B cell (primary cell): ENCODE results near the gene PTPRQ. TPM values are rescaled to one million over a fixed set of nuclear protein-coding genes. Genes with fewer than 3 reads are reported as not detected.

Experiments
- ATAC-seq: fragments of 200-7000 bp; cut with Tn5 transposase; one replicate; pipeline ENCODE4 v1.10.0; 2021; ENCODE audit warnings: low read depth, mild to moderate bottlenecking, moderate number of reproducible peaks, moderate library complexity
- CTCF ChIA-PET: fragments of 350-600 bp; sonication (Branson Sonifier 250); formaldehyde crosslinking; loops from one replicate; lab custom pipeline; 2021; ENCODE audit warnings: antibody characterized with exemption, inconsistent platforms; lab: Charles Lee
- POLR2A ChIA-PET: fragments of 350-600 bp; sonication (Branson Sonifier 250); formaldehyde crosslinking; loops from one replicate; lab custom pipeline; 2021; ENCODE audit warnings: antibody characterized with exemption; lab: Charles Lee
- DNase-seq: peaks from one replicate; pipeline ENCODE4 v3.0.0; 2013
- H2AFZ ChIP-seq: 2 replicates; pipeline ENCODE4 v1.6.1; 2012; ENCODE audit warnings: mild to moderate bottlenecking, low read depth, low read length; ENCODE audit not compliant: insufficient read depth, poor library complexity, severe bottlenecking
- H3K27ac ChIP-seq, 2 donors: 1 replicate in 1 of 2; 2 replicates in 1 of 2; pipeline ENCODE4 v1.5.1; 2012 to 2013; ENCODE audit warnings: low read length in 2 of 2, mild to moderate bottlenecking in 2 of 2, moderate library complexity in 1 of 2
- H3K27me3 ChIP-seq, 4 experiments: fragments of 200-600 bp in 1 of 4; sonication (generic) in 1 of 4; replicated peaks in 1 of 4; 1 replicate in 2 of 4; 2 replicates in 2 of 4; pipeline versions ENCODE4 v1.6.1 to v1.7.0; 2013 to 2016; ENCODE audit warnings: low read length in 3 of 4, mild to moderate bottlenecking in 2 of 4, mixed read lengths in 1 of 4, moderate library complexity in 1 of 4; ENCODE audit not compliant: insufficient read depth in 4 of 4, control insufficient read depth in 3 of 4; ENCODE audit errors: control extremely low read depth in 1 of 4
- H3K36me3 ChIP-seq, 2 experiments: replicated peaks in 1 of 2; 1 replicate in 1 of 2; 2 replicates in 1 of 2; pipeline versions ENCODE4 v1.6.1 to v1.7.1; 2013; ENCODE audit warnings: low read length in 1 of 2; ENCODE audit not compliant: insufficient read depth in 2 of 2, control insufficient read depth in 1 of 2; ENCODE audit errors: control extremely low read depth in 1 of 2, extremely low read depth in 1 of 2
- H3K4me1 ChIP-seq, 2 donors: fragments of 200-600 bp in 1 of 2; sonication (generic) in 1 of 2; 1 replicate in 1 of 2; 2 replicates in 1 of 2; pipeline versions ENCODE4 v1.5.1 to v1.6.1; 2013 to 2017; ENCODE audit warnings: low read length in 2 of 2; ENCODE audit not compliant: control insufficient read depth in 2 of 2, insufficient read depth in 2 of 2
- H3K4me2 ChIP-seq: replicated peaks from 2 replicates; pipeline ENCODE3; 2012; ENCODE audit warnings: mild to moderate bottlenecking, low read depth, low read length; ENCODE audit not compliant: poor library complexity, severe bottlenecking
- H3K4me3 ChIP-seq, 5 experiments: fragments of 200-600 bp in 1 of 5; sonication (generic) in 1 of 5; 1 replicate in 3 of 5; 2 replicates in 2 of 5; pipeline versions ENCODE4 v1.5.1 to v1.7.0; 2011 to 2016; ENCODE audit warnings: low read length in 4 of 5, mild to moderate bottlenecking in 4 of 5, low read depth in 2 of 5, control low read depth in 1 of 5, moderate library complexity in 1 of 5; ENCODE audit not compliant: insufficient read depth in 1 of 5; ENCODE audit errors: control extremely low read depth in 1 of 5, extremely low read depth in 1 of 5
- H3K79me2 ChIP-seq: fragments of 200-600 bp; sonication (generic); one replicate; pipeline ENCODE4 v1.6.0; 2016; ENCODE audit warnings: low read length; ENCODE audit not compliant: control insufficient read depth, insufficient read depth
- H3K9ac ChIP-seq: fragments of 200-600 bp; sonication (generic); 2 replicates; pipeline ENCODE4 v1.6.1; 2017; ENCODE audit warnings: mild to moderate bottlenecking, low read length, moderate library complexity
- H3K9me3 ChIP-seq, 3 donors: one replicate each; pipeline versions ENCODE4 v1.6.1 to v1.7.1; 2013; ENCODE audit warnings: low read length in 2 of 3; ENCODE audit not compliant: control insufficient read depth in 2 of 3, insufficient read depth in 1 of 3; ENCODE audit errors: control extremely low read depth in 1 of 3
- H4K20me1 ChIP-seq: 2 replicates; pipeline ENCODE4 v1.6.0; 2012; ENCODE audit warnings: mild to moderate bottlenecking, low read length; ENCODE audit not compliant: insufficient read depth, control insufficient read depth, poor library complexity, severe bottlenecking
- H3K27ac Mint-ChIP-seq: one replicate; pipeline ENCODE4 v1.8.0; 2021; ENCODE audit warnings: mixed read lengths
- H3K27me3 Mint-ChIP-seq: one replicate; pipeline ENCODE4 v1.8.0; 2021; ENCODE audit warnings: mixed read lengths
- H3K4me1 Mint-ChIP-seq: one replicate; pipeline ENCODE4 v1.8.0; 2021; ENCODE audit warnings: mixed read lengths
- H3K4me3 Mint-ChIP-seq: one replicate; pipeline ENCODE4 v1.8.0; 2021; ENCODE audit warnings: mixed read lengths
- H3K9me3 Mint-ChIP-seq: one replicate; pipeline ENCODE4 v1.8.0; 2022; ENCODE audit warnings: mixed read lengths; ENCODE audit not compliant: insufficient read depth
- CTCF ChIP-seq: fragments of 200-600 bp; IDR thresholded peaks from one replicate; pipeline ENCODE4 v1.8.0; 2022; ENCODE audit warnings: antibody characterized with exemption, mild to moderate bottlenecking
- EZH2 ChIP-seq: IDR thresholded peaks from 2 replicates; pipeline ENCODE4 v1.6.1; 2012; ENCODE audit warnings: borderline replicate concordance, low read depth, mild to moderate bottlenecking, moderate library complexity, low read length; ENCODE audit not compliant: insufficient read depth, poor library complexity, severe bottlenecking
- WGBS: methylation state at CpG from one replicate; pipeline ENCODE4 v1.1.5; 2013; ENCODE audit warnings: missing lambda C conversion rate; ENCODE audit not compliant: insufficient coverage; 5-methylcytosine and 5-hydroxymethylcytosine counted together
- intact Hi-C: fragments of 100-400 bp; cut with micrococcal nuclease; formaldehyde crosslinking; loops from one replicate; pipeline ENCODE4 v1.10.0; 2022
- polyA plus RNA-seq: library from polyadenylated mRNA; depleted of rRNA; stranded (reverse); fragments of >200 nt; gene quantifications from 2 replicates; pipeline ENCODE4 v1.2.3, GENCODE V29; 2012
- total RNA-seq, 2 donors: library from RNA; stranded (reverse); fragments of 120-200 nt in 1 of 2; gene quantifications; 1 replicate in 1 of 2; 2 replicates in 1 of 2; pipeline versions ENCODE4 v1.2.3 to v1.2.4, GENCODE V29; 2013 to 2022

PTPRQ gene
- total and polyA plus RNA-seq, 2 donors (not counting 1 experiment from before 2014, with no cell fraction given) = not detected

- CTCF ChIA-PET = no interaction called here
- Mint-ChIP-seq H3K9me3 (peaks cover 6% of the 10 kb centered on the region), H3K27me3 (no peaks in the 10 kb centered on the region), H3K4me3 (no peak overlapping the region), H3K27ac (no peak overlapping the region), H3K4me1 (no peaks in the 10 kb centered on the region)
- POLR2A ChIA-PET = no interaction called here
- no peaks in the 10 kb centered on the region for H3K27me3 ChIP-seq
- intact Hi-C loops = no loop called here
- no peaks in the 10 kb centered on the region for H3K9me3 ChIP-seq
- no peak overlapping the region for H3K4me3 ChIP-seq
- H3K4me1 ChIP-seq = no peaks in the 10 kb centered on the region
- no peak for DNase-seq
- H3K36me3 ChIP-seq = no peaks in the 10 kb centered on the region
- WGBS = no CpG with 5 or more reads among the region's 5 CpGs
- no peak overlapping the region for H2AFZ ChIP-seq
- no peak overlapping the region for H3K27ac ChIP-seq
- H3K9ac ChIP-seq = no peak overlapping the region
- no peak overlapping the region for H3K4me2 ChIP-seq
- H4K20me1 ChIP-seq = no peaks in the 10 kb centered on the region
- H3K79me2 ChIP-seq = no peaks in the 10 kb centered on the region
- ATAC-seq = no peak
- TF ChIP-seq EZH2 (no peak), CTCF (no peak)
Observed at GRCh38 chr12:80445083-80445793, 1.2 kb downstream of the PTPRQ start.

- no peaks in the 10 kb centered on the region for H3K27me3 Mint-ChIP-seq
- DNase-seq (no peak), ATAC-seq (no peak)
- no peak overlapping the region for H3K4me3 Mint-ChIP-seq
- Histone ChIP-seq H3K79me2 (no peaks in the 10 kb centered on the region), H3K27me3 (no peaks in the 10 kb centered on the region), H3K4me1 (no peaks in the 10 kb centered on the region), H3K36me3 (no peaks in the 10 kb centered on the region), H3K4me2 (no peak overlapping the region), H3K4me3 (no peak overlapping the region), H3K27ac (no peak overlapping the region), H3K9ac (no peak overlapping the region), H3K9me3 (no peaks in the 10 kb centered on the region), H4K20me1 (no peaks in the 10 kb centered on the region), H2AFZ (no peak overlapping the region)
- H3K9me3 Mint-ChIP-seq = no peaks in the 10 kb centered on the region
- intact Hi-C loops = no loop called here
- H3K27ac Mint-ChIP-seq = no peak overlapping the region
- CTCF ChIA-PET = no interaction called here
- WGBS = no CpG with 5 or more reads among the region's 1 CpG
- no peaks in the 10 kb centered on the region for H3K4me1 Mint-ChIP-seq
- TF ChIP-seq EZH2 (no peak), CTCF (no peak)
- POLR2A ChIA-PET = no interaction called here
Observed at GRCh38 chr12:80456513-80456912, 12.5 kb downstream of the PTPRQ start.
